SH-SY5Y (cell line): Measurements from ENCODE around the gene MXRA7.

Experiments used
- GATA2 ChIP-seq: IDR thresholded peaks from 2 replicates; pipeline ENCODE4 v1.6.1; 2011; ENCODE audit warnings: mild to moderate bottlenecking, low read depth, low read length
- GATA3 ChIP-seq: IDR thresholded peaks from 2 replicates; pipeline ENCODE4 v1.6.1; 2011; ENCODE audit warnings: low read depth, mild to moderate bottlenecking, low read length, moderate library complexity

The MXRA7 gene

GRCh38 chr17:76725580-76726230 lies 14.9 kb upstream of the MXRA7 start:
- TF ChIP-seq GATA2 (no peak), GATA3 (no peak)

GRCh38 chr17:76723812-76724211 lies 13.0 kb upstream of the MXRA7 start:
- TF ChIP-seq GATA3: no peak
- TF ChIP-seq GATA2: no peak

- TF ChIP-seq GATA2 (no peak), GATA3 (no peak)
Measured at GRCh38 chr17:76722279-76722678, 11.5 kb upstream of the MXRA7 start.

- no peak for TF ChIP-seq GATA3
- TF ChIP-seq GATA2: no peak
Measured at GRCh38 chr17:76721463-76721862, 10.7 kb upstream of the MXRA7 start.

- TF ChIP-seq GATA3 (no peak), GATA2 (no peak)
Measured at GRCh38 chr17:76720941-76721340, 10.2 kb upstream of the MXRA7 start.

- TF ChIP-seq GATA3: no peak
- TF ChIP-seq GATA2: no peak
Measured at GRCh38 chr17:76720211-76720610, 9.4 kb upstream of the MXRA7 start.

- TF ChIP-seq GATA3: no peak
- no peak for TF ChIP-seq GATA2
Measured at GRCh38 chr17:76718516-76718915, 7.8 kb upstream of the MXRA7 start.

- TF ChIP-seq GATA3 (no peak), GATA2 (no peak)
Measured at GRCh38 chr17:76716839-76717215, 6.1 kb upstream of the MXRA7 start.

- no peak for TF ChIP-seq GATA3
- TF ChIP-seq GATA2: no peak
Measured at GRCh38 chr17:76716146-76716838, 5.5 kb upstream of the MXRA7 start.

GRCh38 chr17:76715496-76715830 lies 4.7 kb upstream of the MXRA7 start:
- TF ChIP-seq GATA3 (no peak), GATA2 (no peak)

- TF ChIP-seq GATA3: no peak
- TF ChIP-seq GATA2: no peak
Measured at GRCh38 chr17:76714822-76715495, 4.2 kb upstream of the MXRA7 start.

GRCh38 chr17:76714336-76714735 lies 3.6 kb upstream of the MXRA7 start:
- no peak for TF ChIP-seq GATA3
- TF ChIP-seq GATA2: no peak

- TF ChIP-seq GATA2: no peak
- no peak for TF ChIP-seq GATA3
Measured at GRCh38 chr17:76713765-76714164, 3.0 kb upstream of the MXRA7 start.

- TF ChIP-seq GATA2 (no peak), GATA3 (no peak)
Measured at GRCh38 chr17:76709077-76709950, 1.5 kb downstream of the MXRA7 start.
